ENCODE data around the gene TMEM255B.
A peak's percentile ranks its signal among the peaks of the same experiment; 100 is the strongest.

TMEM255B gene

DNA sequence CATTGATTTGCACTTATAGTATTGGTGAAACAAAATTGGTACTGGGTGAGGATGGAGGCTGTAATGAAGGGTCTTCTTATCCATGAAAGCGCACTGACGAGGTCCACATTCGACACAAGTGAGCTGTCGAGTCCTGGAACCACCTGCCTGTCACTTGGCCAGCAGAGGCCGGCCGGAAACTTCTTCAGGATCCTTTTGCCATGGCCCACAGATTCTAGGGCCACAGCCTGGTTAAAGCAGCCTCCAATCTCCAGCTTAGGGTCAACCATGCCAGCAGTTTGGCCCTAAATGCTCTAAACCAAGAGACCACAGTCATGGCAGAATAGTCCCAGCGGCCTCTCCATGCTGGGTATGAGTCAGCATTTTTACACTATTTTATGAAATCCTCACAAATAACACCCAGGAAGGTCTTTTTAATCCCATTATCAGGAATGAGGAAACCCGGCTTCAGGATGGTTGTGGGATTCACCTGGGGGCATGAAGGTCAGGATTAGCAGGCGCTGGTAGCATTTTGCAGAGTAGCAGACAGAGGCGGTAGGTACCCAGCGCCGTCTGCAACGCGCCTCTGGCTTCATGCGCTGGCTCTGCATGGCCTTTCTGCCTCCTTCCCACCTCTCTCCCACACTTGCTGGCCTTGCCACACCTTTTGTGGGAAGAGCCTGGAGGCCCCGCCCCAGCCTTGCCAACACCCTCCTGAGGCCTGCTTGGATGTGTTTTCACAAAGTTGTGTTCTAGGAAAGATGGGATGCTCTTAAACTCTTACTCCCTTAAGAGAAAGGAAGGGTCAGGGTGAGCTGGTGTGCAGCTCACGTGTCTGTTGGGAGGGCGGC, 89.6 kb downstream of the TMEM255B start:
- no peak for TF ChIP-seq Cebpa-rat (IDR thresholded peaks at IDR 0.05)
- no peak overlapping the region for H3K4me2 ChIP-seq

DNA sequence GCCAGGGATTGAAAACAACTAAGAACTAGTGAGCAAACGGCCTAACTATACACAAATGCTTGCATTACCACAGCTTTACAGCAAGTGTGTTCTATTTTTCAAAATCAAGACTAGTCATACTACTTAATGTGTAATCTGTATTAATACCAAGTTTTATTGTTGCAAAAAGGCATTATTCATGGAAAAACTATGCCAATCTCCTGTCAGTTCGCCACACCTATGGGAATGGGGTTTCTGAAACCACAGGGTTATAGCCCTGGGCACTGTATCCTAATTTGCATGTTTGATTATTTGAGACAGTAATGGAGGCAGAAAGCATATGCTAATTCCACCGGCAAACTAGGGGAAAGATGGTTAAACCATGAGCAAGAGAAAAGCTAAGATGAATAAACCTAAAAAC, 90.5 kb downstream of the TMEM255B start:
- peaks cover 88% of the 10 kb centered on the region for H4K20me1 ChIP-seq
- H3K4me3 ChIP-seq, result no peak overlapping the region
- no peaks in the 10 kb centered on the region for H3K36me3 ChIP-seq
- H3K27ac ChIP-seq, result no peak overlapping the region
- H3K9ac ChIP-seq, result no peak overlapping the region
- H3K27me3 ChIP-seq, result peaks cover 17% of the 10 kb centered on the region
- no peak overlapping the region for H3K4me2 ChIP-seq
- H3K4me1 ChIP-seq, result peaks cover 50% of the 10 kb centered on the region
- H3K9me3 ChIP-seq, result no peaks in the 10 kb centered on the region
- no peak for TF ChIP-seq Cebpa-rat (IDR thresholded peaks at IDR 0.05)

More for the DNA sequence above, 89.6 kb downstream of the TMEM255B start:
- H3K36me3 ChIP-seq, result no peaks in the 10 kb centered on the region
- peaks cover 88% of the 10 kb centered on the region for H4K20me1 ChIP-seq
- no peak overlapping the region for H3K4me3 ChIP-seq
- no peak overlapping the region for H3K9ac ChIP-seq
- H3K4me1 ChIP-seq, result peaks cover 50% of the 10 kb centered on the region
- H3K27ac ChIP-seq, result no peak overlapping the region
- no peaks in the 10 kb centered on the region for H3K9me3 ChIP-seq
- peaks cover 17% of the 10 kb centered on the region for H3K27me3 ChIP-seq

DNA sequence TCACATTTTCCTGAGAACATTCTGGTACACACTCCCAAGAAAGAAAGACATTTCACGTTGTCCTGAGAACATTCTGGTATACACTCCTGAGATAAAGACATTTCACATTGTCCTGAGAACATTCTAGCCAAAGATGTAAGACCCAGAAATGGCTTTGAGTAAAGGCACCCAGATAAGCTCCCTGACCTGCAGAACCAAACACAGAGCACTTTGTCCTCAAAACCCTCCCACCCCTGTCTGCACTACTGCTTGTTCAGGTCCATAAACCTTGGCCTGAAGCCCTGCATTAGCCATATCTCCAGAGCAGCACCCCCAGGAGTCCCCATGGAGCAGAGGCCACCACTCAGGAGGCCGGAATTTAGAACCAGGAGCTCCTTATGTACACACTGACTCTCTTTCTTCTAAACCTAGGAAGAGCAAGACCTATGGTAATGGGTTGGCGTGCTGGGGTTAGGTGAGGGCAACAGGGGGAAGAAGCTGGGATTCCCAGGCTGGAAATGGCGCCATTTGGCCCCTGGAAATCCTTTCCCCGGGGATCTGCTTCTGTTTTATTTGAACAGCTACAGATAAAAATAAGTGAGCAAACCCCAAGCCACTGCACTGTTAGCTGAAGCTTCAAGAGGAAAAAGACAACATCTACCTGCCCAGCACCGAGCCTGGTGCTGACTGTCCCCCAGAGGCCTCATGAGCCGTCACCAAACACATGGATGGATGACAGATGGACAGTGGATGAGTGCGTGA, 91.1 kb downstream of the TMEM255B start:
- Histone ChIP-seq H3K27ac (no peak overlapping the region), H3K4me1 (peaks cover 50% of the 10 kb centered on the region), H3K9me3 (no peaks in the 10 kb centered on the region), H3K36me3 (no peaks in the 10 kb centered on the region), H3K27me3 (peaks cover 14% of the 10 kb centered on the region), H3K9ac (no peak overlapping the region), H3K4me2 (no peak overlapping the region), H4K20me1 (peaks cover 88% of the 10 kb centered on the region), H3K4me3 (no peak overlapping the region)
- no peak for TF ChIP-seq Cebpa-rat (IDR thresholded peaks at IDR 0.05)

DNA sequence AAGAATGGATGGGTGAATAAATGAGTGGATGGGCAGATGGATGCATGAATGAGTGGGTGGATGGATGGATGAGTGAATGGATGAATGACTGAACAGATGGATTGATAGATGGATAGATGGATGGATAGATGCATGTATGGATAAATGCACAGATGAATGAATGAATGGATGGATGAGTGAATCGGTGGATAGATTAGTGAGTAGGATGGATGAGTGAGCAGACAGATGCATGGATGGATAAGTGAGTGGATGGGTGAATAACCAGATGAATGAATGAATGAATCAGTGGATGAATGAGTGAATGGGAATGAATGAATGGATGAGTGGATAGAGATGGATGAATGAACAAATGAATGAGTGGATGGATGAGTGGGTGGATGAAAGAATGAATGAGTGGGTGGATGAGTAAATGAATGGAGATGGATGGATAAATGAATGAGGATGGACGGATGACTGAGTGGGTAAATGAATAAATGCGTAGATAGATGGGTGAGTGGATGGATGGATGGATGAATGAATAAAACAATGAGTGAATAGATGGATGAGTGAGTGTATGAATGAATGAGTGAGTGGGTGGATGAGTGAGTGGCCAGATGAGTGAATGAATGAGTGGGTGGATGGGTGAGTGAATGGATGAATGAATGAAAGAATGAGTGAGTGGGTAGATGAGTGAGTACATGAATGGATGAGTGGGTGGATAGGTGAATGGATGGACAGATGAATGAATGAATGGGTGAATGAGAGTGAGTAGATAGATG, 91.9 kb downstream of the TMEM255B start:
- no peak overlapping the region for H3K4me3 ChIP-seq
- no peak overlapping the region for H3K9ac ChIP-seq
- no peaks in the 10 kb centered on the region for H3K9me3 ChIP-seq
- peaks cover 90% of the 10 kb centered on the region for H4K20me1 ChIP-seq
- no peak overlapping the region for H3K27ac ChIP-seq
- peaks cover 15% of the 10 kb centered on the region for H3K27me3 ChIP-seq
- no peaks in the 10 kb centered on the region for H3K36me3 ChIP-seq
- H3K4me2 ChIP-seq, result no peak overlapping the region
- peaks cover 52% of the 10 kb centered on the region for H3K4me1 ChIP-seq
- TF ChIP-seq Cebpa-rat (IDR thresholded peaks at IDR 0.05), result no peak

DNA sequence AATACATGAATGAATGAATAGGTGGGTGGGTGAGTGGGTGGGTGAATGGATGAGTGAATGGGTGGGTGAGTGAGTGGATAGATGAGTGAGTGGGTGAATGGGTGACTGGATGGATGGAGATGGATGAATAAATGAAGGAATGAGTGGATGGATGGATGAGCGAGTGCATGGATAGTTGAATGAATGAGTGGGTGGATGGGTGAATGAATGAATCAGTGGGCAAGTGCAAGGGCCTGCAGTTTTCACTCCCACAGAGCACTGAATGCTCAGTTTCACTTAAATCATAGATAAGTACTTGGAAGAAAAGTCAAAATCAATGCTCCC, 92.4 kb downstream of the TMEM255B start:
- peaks cover 90% of the 10 kb centered on the region for H4K20me1 ChIP-seq
- H3K4me3 ChIP-seq, result no peak overlapping the region
- H3K36me3 ChIP-seq, result no peaks in the 10 kb centered on the region
- peaks cover 52% of the 10 kb centered on the region for H3K4me1 ChIP-seq
- no peak for TF ChIP-seq Cebpa-rat (IDR thresholded peaks at IDR 0.05)
- H3K9me3 ChIP-seq, result no peaks in the 10 kb centered on the region
- H3K27me3 ChIP-seq, result peaks cover 17% of the 10 kb centered on the region
- H3K27ac ChIP-seq, result no peak overlapping the region
- H3K9ac ChIP-seq, result no peak overlapping the region
- H3K4me2 ChIP-seq, result no peak overlapping the region

DNA sequence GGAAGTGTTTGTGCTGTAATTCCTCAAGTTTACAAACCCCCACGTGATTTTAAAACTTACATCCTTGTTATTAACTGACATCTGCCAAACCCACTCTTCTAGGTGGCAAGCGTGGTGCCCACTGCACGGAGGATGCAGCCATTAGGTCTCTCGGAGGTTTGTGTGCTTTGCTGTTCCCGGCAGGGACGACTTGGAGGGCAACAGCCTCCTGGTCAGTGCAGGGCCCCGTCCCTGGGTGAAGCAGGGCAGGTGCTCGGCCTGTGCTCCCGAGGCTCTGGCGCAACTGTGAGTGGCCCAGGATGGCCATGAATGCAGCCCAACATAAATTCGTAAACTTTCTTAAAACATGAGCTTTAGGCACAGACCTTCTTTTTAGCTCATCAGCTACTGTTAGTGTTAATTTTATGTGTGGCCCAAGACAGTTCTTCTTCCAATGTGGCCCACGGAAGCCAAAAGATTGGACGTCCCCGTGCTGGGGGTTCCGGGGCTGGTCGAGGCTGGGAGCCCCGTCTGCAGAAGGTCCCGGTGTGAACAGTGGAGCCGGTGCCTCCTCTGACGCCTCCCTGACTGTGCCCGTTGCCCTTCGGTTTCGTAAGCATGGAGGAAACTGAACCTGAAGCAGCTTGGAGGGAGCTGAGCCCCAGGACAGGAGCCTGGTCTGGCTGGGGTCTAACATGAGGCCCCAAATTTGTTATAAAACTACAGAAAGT, 93.0 kb downstream of the TMEM255B start:
- no peaks in the 10 kb centered on the region for H3K36me3 ChIP-seq
- H4K20me1 ChIP-seq, result peaks cover 90% of the 10 kb centered on the region
- H3K4me2 ChIP-seq, result no peak overlapping the region
- TF ChIP-seq Cebpa-rat (IDR thresholded peaks at IDR 0.05), result no peak
- H3K27me3 ChIP-seq, result peaks cover 18% of the 10 kb centered on the region
- no peak overlapping the region for H3K9ac ChIP-seq
- no peak overlapping the region for H3K27ac ChIP-seq
- no peak overlapping the region for H3K4me3 ChIP-seq
- H3K4me1 ChIP-seq, result peaks cover 50% of the 10 kb centered on the region
- no peaks in the 10 kb centered on the region for H3K9me3 ChIP-seq

DNA sequence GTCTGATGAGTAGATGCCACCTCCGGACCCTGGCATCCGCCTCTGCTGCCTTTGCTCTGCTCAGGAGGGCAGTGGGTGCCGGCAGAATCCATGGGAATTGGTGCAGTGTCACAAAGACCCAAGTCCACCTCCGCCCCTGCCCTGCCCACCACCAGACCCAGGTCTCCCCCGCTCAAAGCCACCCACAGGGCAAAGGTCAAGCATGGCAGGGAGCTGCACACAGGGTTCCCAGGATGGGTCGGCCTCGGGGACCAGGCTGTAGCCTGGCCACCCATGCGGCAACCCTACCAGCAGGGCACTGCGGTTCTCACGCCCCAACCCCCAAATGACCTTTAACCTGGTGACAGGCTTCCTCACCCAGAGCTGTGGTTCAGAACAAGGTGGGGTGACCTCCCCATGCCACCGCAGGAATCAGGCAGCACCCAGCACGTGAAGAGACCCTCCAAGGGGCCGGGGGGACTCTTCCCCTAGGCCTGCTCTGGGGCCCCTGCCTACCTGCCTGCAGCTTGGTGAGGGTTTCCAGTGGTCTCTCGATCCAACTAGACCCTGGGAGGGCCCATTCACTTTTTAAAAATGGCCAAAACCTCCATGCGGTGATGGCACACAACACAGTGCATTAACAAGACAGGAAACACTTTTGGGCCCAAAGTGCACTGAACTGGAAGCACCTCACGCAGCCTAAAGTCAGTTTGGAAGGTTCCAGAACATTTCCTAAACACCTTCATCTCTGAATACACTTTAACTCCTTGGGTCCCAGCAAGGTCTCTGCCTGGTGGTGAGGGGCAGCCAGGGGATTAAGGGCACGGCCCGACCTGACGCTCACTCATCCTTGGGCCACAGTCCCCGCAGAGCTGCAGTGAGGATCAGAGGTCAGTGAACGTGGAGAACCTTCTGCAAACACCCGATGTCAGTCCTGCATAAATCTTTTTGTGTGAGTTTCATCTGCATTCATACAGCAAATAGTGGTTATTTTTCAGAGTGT, 93.8 kb downstream of the TMEM255B start:
- Histone ChIP-seq H3K4me2 (peak overlapping the region; percentile 88), H3K9me3 (no peaks in the 10 kb centered on the region), H3K4me3 (no peak overlapping the region), H3K4me1 (peaks cover 48% of the 10 kb centered on the region), H4K20me1 (peaks cover 90% of the 10 kb centered on the region), H3K9ac (no peak overlapping the region), H3K27me3 (peaks cover 21% of the 10 kb centered on the region), H3K36me3 (no peaks in the 10 kb centered on the region), H3K27ac (no peak overlapping the region)
- TF ChIP-seq Cebpa-rat (IDR thresholded peaks at IDR 0.05), result no peak

DNA sequence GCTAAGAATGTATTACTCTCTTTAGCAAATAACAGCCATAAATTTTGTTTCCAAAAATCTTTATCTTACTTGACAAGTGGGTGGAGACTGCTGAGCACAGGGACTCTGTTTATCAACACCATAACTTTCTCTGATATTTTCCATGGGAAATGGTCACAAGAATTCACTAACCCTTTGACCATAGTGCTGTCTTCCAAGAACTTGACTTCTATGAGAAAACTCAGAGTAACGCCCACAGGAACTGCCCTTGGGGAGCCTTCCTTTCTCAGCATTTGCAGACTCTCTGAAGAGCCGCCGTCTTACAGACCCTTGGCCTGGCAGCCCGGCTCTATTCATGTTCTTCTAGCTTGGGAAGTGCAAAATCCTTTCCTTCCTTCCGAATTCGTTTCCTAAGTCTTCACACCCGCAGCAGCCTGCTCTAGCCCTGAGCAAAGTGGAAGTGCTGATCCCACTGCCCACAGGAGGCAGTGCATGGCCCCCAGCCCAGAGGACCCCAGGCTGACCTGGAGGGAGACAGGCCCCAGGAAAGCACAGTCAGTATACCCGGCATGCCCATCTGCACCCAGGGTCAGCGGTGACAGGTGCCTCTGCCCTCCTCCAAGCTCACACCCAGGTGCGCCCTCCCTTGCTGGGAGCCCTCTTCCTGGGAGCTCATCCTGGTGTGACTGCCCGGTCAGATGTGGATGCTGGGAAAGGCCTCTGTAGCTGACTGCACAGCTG, 94.7 kb downstream of the TMEM255B start:
- peak overlapping the region; percentile 31; the same call in 1 of the 2 replicates for H3K4me3 ChIP-seq
- peaks cover 85% of the 10 kb centered on the region for H4K20me1 ChIP-seq
- H3K27me3 ChIP-seq, result peaks cover 24% of the 10 kb centered on the region
- no peak for TF ChIP-seq Cebpa-rat (IDR thresholded peaks at IDR 0.05)
- peak overlapping the region; percentile 51; the same call in 1 of the 2 replicates for H3K9ac ChIP-seq
- H3K36me3 ChIP-seq, result no peaks in the 10 kb centered on the region
- peaks cover 48% of the 10 kb centered on the region for H3K4me1 ChIP-seq
- peak overlapping the region; percentile 88 for H3K4me2 ChIP-seq
- H3K9me3 ChIP-seq, result no peaks in the 10 kb centered on the region
- peak overlapping the region; percentile 29; the same call in 1 of the 2 replicates for H3K27ac ChIP-seq

Measured in BLaER1 (cell line).